ENCODE measurements around the gene ITPR2.

ITPR2 gene

DNA sequence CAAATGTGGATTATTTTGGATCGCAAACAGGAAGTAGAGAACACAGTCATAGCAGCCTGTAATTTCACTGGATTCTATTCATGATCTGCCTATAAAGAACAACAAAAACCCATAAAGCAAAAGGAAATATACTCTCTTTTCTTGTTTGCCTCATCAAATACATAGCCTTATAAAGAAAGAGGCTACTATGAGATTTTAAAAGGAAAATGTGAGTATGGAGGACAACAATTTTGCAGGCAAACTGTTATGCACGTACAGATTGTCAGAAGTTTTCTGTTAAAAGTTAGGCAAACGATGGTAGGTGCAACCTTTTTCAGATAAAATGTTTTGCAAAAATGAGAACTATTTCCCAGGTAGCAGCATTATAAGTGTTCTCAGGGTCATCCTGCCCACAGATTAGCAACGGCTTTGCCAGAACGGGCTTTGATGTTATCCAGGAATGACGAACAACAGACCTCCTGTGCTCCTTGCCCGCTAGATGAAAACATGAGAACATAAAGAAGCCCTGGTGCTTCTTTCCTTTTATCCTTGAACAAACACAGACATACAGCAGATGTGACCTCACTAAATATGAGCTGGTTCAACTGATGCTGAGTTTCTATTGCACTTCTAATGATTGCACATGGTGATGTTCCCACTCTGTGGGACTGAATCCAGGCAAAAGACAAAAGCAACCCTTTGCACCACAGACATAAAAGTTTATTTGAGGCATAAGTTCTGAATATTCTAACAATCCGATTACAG is 88.1 kb downstream of the ITPR2 start:
- Histone ChIP-seq H3K27ac (no peak overlapping the region), H3K4me2 (no peak overlapping the region), H3K4me3 (no peak overlapping the region)

DNA sequence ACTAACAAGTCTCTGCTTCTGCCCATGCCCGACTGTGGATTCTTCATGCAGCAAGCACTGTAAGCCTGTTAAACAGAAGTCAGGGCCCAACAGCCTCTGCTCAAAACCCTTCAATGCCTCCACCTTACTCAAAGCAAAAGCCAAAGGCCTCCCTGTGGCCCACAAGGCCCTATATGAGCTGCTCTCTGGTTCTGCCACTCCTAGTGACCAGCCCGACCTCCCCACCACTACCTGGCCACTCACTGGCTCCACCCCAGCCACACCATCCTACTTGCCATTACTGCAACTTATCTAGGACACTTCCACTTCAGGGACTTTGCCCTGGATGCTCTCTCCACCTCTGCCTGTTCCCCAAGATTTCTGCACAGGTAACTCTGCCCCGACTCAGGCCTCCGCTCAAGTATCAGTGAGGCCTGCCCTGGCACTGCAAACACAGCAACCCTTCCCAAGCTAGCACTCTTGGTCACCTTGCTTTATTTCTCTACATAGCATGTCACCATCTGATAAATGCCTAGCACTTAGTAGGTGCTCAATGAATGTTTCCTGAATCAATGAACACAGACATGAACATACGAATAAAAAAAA is 88.9 kb downstream of the ITPR2 start:
- no peak overlapping the region for H3K9ac ChIP-seq
- no peak overlapping the region; a peak in 1 of 22 replicates for H3K4me2 ChIP-seq
- no peak overlapping the region for H3K4me3 ChIP-seq
- H3K9me3 ChIP-seq (replicated peaks in 1 of 11), result peaks cover 4 to 16% (median 11%) of the 10 kb centered on the region in 11 experiments; a peak in 21 of 22 replicates
- peaks cover 0 to 63% (median 0%) of the 10 kb centered on the region in 11 experiments; a peak in 3 of 22 replicates for H4K20me1 ChIP-seq
- peaks cover 0 to 10% (median 0%) of the 10 kb centered on the region in 11 experiments; a peak in 1 of 22 replicates for H3K36me3 ChIP-seq
- no peak for TF ChIP-seq Cebpa-rat (IDR thresholded peaks at IDR 0.05)
- peaks cover 0 to 53% (median 8%) of the 10 kb centered on the region in 10 experiments; a peak in 14 of 20 replicates for H3K4me1 ChIP-seq
- H3K27ac ChIP-seq, result no peak overlapping the region
- H3K27me3 ChIP-seq, result no peaks in the 10 kb centered on the region

More for the DNA sequence above, 88.1 kb downstream of the ITPR2 start:
- Histone ChIP-seq H3K9ac (no peak overlapping the region), H3K9me3 (replicated peaks in 1 of 11) (peaks cover 0 to 9% (median 5%) of the 10 kb centered on the region in 11 experiments; a peak in 13 of 22 replicates), H3K4me1 (peaks cover 0 to 59% (median 11%) of the 10 kb centered on the region in 10 experiments; a peak in 14 of 20 replicates), H4K20me1 (peaks cover 0 to 64% (median 0%) of the 10 kb centered on the region in 11 experiments; a peak in 3 of 22 replicates), H3K36me3 (peaks cover 0 to 3% (median 0%) of the 10 kb centered on the region in 11 experiments; a peak in 1 of 22 replicates), H3K27me3 (no peaks in the 10 kb centered on the region)
- no peak for TF ChIP-seq Cebpa-rat (IDR thresholded peaks at IDR 0.05)

DNA sequence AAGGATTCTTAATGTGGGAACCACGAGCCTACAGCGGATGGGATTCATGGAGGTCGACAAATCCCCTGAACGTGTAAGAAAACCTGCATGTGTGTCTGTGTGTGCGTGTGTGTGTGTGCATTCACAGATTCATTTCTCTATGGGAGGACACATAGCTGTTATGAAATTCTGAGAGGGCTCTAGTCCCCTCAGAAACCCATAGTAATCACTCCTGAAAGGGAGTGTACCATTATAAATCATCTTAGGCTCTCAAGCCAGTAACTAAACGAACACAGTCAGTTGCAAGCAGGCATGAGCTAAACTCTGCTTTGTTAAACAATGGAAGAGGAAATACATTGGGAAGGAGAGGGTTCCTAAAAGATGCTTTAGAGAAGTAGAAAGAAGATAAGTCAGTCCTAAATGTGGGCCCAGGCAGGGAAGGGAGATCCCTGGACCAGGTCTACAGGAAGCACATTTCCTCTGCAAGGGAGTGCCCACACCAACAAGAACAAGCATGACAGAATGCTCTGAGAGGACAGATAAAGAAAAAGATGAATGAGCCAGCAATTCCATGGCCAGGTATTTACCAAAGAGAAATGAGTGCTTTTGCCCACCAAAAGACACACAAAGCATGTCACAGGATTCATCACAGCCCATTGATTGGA is 91.3 kb downstream of the ITPR2 start:
- H4K20me1 ChIP-seq, result peaks cover 0 to 53% (median 0%) of the 10 kb centered on the region in 11 experiments; a peak in 3 of 22 replicates

DNA sequence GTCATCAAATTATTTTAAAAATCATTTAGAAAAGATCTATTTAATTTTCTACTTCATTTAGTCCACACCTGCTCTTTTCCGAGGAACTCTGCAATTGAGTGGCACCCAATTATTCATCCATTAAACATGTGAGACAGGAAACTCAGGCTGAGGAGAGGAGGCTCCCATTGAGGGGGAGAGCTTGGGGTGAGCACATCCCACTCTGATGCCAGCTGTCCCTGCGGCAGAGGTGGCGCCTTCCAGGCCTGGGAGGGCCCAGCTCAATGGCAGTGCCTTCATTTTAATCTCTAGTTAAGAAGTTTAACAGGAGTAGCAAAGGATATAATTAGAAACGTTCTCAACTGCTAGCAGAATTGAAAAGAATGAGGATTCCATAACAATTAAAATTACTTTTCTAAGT is 92.0 kb downstream of the ITPR2 start:
- no peak overlapping the region for H3K4me2 ChIP-seq
- peaks cover 0 to 50% (median 0%) of the 10 kb centered on the region in 11 experiments; a peak in 3 of 22 replicates for H4K20me1 ChIP-seq
- H3K4me3 ChIP-seq, result no peak overlapping the region
- H3K27ac ChIP-seq, result no peak overlapping the region
- H3K9ac ChIP-seq, result no peak overlapping the region
- peaks cover 13 to 40% (median 21%) of the 10 kb centered on the region in 11 experiments; a peak in 21 of 22 replicates for H3K9me3 ChIP-seq (replicated peaks in 1 of 11)
- H3K27me3 ChIP-seq, result no peaks in the 10 kb centered on the region
- no peak for TF ChIP-seq Cebpa-rat (IDR thresholded peaks at IDR 0.05)
- H3K4me1 ChIP-seq, result peaks cover 0 to 24% (median 0%) of the 10 kb centered on the region in 10 experiments; a peak in 5 of 20 replicates
- peaks cover 0 to 11% (median 0%) of the 10 kb centered on the region in 11 experiments; a peak in 1 of 22 replicates for H3K36me3 ChIP-seq

More for the DNA sequence above, 91.3 kb downstream of the ITPR2 start:
- no peak for TF ChIP-seq Cebpa-rat (IDR thresholded peaks at IDR 0.05)
- peak overlapping the region in 2 of 11 experiments; percentile 40 to 50; a peak in 4 of 22 replicates for H3K4me2 ChIP-seq
- H3K27me3 ChIP-seq, result no peaks in the 10 kb centered on the region
- peaks cover 13 to 40% (median 21%) of the 10 kb centered on the region in 11 experiments; a peak in 21 of 22 replicates for H3K9me3 ChIP-seq (replicated peaks in 1 of 11)
- no peak overlapping the region for H3K9ac ChIP-seq
- peaks cover 0 to 29% (median 0%) of the 10 kb centered on the region in 10 experiments; a peak in 7 of 20 replicates for H3K4me1 ChIP-seq
- H3K36me3 ChIP-seq, result peaks cover 0 to 11% (median 0%) of the 10 kb centered on the region in 11 experiments; a peak in 1 of 22 replicates
- H3K27ac ChIP-seq, result no peak overlapping the region
- H3K4me3 ChIP-seq, result no peak overlapping the region

DNA sequence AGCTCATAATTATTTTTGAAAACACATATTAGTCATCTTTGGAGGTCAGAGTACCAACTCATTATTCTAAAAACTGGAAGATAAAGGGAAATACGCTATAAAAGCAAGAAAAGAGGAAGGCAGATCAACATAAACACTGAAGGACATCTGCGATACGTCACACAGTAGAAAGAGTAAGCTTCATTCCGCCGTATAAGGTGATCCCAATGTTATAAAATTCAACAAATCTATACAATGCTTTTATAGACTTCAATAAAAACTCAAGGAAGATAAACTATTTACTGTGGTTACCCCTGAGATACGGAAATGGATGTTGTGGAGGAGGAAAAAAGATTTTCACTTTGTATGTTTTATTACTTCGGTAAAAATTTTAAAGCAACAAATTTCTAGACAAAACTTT is 92.6 kb downstream of the ITPR2 start:
- peaks cover 0 to 30% (median 0%) of the 10 kb centered on the region in 10 experiments; a peak in 5 of 20 replicates for H3K4me1 ChIP-seq
- no peak overlapping the region for H3K4me2 ChIP-seq
- no peak overlapping the region for H3K27ac ChIP-seq
- H3K9ac ChIP-seq, result no peak overlapping the region
- peaks cover 0 to 11% (median 0%) of the 10 kb centered on the region in 11 experiments; a peak in 1 of 22 replicates for H3K36me3 ChIP-seq
- peaks cover 13 to 40% (median 21%) of the 10 kb centered on the region in 11 experiments; a peak in 21 of 22 replicates for H3K9me3 ChIP-seq (replicated peaks in 1 of 11)
- H3K27me3 ChIP-seq, result no peaks in the 10 kb centered on the region
- TF ChIP-seq Cebpa-rat (IDR thresholded peaks at IDR 0.05), result no peak
- H4K20me1 ChIP-seq, result peaks cover 0 to 52% (median 0%) of the 10 kb centered on the region in 11 experiments; a peak in 3 of 22 replicates
- no peak overlapping the region for H3K4me3 ChIP-seq

DNA sequence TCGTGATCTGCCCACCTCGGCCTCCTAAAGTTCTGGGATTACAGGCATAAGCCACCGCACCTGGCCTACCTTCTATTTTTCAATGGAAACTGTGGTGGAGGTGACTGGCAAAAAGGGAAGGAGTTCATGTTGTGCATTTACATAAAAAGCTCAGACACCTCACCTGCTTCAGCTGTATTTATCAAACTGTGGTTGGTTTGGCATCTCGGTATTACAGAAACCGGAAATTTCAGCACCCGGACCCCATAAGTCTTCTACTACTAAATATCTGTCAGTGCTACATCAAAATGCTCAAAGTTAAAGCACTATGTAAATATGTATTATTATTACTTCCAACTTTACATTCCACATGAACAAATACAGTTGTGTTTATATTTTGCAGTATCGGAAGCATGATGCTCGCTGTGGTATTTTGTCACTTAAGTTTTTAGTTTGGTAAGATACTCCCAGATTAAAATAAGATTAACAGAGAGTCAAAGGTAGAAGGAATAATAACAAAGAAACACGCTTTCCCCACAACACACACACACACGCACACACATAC is 95.4 kb downstream of the ITPR2 start:
- no peak overlapping the region for H3K4me3 ChIP-seq
- no peak overlapping the region for H3K9ac ChIP-seq
- peaks cover 0 to 47% (median 0%) of the 10 kb centered on the region in 11 experiments; a peak in 2 of 22 replicates for H4K20me1 ChIP-seq
- no peak overlapping the region for H3K27ac ChIP-seq
- H3K36me3 ChIP-seq, result peaks cover 0 to 11% (median 0%) of the 10 kb centered on the region in 11 experiments; a peak in 1 of 22 replicates
- no peak for TF ChIP-seq Cebpa-rat (IDR thresholded peaks at IDR 0.05)
- H3K4me2 ChIP-seq, result no peak overlapping the region
- H3K9me3 ChIP-seq (replicated peaks in 1 of 11), result peaks cover 13 to 40% (median 21%) of the 10 kb centered on the region in 11 experiments; a peak in 21 of 22 replicates
- H3K4me1 ChIP-seq, result peaks cover 0 to 52% (median 4%) of the 10 kb centered on the region in 10 experiments; a peak in 12 of 20 replicates
- no peaks in the 10 kb centered on the region for H3K27me3 ChIP-seq

DNA sequence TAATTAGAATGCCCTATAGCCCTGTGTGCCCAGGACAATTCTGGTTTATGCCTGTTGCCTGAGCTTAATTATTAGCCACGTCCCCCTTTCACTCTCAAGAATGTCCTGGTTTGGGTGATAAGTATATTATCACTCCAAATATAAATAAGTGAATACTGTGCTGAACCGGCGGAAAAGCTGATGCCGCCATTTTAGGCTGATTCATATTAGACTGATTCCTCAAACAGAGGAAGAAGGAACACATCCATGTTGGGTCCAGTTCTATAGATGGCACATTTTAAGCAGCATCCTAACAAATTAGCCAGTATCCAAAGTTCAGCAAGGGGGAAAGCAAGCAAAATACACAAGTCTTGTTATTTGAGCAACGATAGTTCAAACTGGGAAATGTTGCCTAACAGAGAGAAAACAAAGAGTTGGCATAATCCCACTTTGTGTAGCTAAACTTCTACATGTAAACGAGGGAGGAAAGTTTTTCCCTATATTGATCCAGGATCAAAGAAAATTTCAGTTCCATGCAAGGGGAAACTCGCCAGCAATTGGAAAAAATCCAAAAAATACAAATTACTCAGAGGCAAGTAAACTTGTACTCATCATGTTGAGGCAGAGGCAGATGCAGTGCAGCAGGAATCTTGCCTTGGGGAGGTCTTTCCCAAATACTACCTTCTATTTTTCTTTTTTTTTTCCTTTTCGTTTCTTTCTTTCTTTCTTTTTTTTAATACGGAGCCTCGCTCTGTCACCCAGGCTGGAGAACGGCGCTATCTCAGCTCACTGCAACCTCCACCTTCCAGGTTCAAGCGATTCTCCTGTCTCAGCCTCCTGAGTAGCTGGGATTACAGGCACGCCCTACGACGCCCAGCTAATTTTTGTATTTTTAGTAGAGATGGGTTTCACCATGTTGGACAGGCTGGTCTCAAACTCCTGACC is 96.2 kb downstream of the ITPR2 start:
- Histone ChIP-seq H4K20me1 (peaks cover 0 to 45% (median 0%) of the 10 kb centered on the region in 11 experiments; a peak in 2 of 22 replicates), H3K9me3 (replicated peaks in 1 of 11) (peaks cover 13 to 40% (median 21%) of the 10 kb centered on the region in 11 experiments; a peak in 21 of 22 replicates), H3K36me3 (peaks cover 0 to 11% (median 0%) of the 10 kb centered on the region in 11 experiments; a peak in 1 of 22 replicates), H3K4me3 (no peak overlapping the region), H3K4me2 (no peak overlapping the region), H3K4me1 (peaks cover 0 to 53% (median 11%) of the 10 kb centered on the region in 10 experiments; a peak in 14 of 20 replicates), H3K27me3 (no peaks in the 10 kb centered on the region), H3K9ac (no peak overlapping the region), H3K27ac (no peak overlapping the region)
- TF ChIP-seq Cebpa-rat (IDR thresholded peaks at IDR 0.05), result no peak
